Measurements from ENCODE around the gene CFAP68.
"Not testable (repeated sequence)": the region's sequence is repeated elsewhere in the genome, so short reads cannot be mapped to it uniquely, and the experiment has no call there.

Gene CFAP68

DNA sequence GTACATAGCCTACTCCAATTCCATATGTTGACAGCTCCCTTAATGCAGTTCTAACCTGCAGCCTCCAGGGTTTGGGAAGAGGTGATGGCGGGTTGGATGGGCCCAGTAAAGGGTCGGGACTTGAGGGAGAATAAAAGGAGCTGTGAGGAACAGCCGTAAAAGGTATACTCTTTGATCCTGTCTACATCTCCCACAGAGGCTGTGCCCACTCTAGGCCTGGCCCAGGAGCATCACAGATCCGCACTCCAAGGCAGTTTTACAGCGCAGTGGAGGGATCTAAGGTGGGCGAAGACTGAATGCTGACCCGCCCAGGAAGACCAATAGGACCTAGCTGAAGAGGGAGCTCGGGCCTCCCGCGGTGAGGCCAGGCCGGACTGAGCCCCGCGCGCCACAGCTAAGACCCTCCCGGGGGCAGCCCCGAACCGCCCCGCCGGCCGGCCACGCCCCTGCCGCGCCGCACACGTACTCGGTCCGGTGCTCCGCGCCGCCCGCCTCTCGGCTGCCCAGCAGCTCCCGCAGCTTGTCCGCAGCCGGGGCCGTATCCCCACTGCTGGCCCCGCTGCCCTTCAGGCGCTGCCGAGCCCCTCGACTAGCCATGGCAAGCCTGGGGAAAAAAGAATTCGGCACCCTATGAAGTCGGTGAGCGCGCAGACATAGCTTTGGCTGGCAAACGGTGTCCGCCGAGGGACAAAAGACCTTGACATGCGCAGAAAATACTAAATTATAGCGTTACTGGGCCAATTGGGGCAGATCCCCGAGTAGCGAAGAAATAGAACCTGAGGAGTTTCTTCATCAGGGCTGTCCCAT, 8.3 kb upstream of the CFAP68 start, which contains the start of gene ALG9:
TSS of gene ALG9 (minus strand) at position 696 of the 807 bp plus-strand sequence. CDS start at position 597, 99 bp downstream.
- DNase-seq, result peak; percentile 66

- no peak for DNase-seq
Observed at GRCh38 chr11:111871693-111872161, 7.6 kb upstream of the CFAP68 start.

DNA sequence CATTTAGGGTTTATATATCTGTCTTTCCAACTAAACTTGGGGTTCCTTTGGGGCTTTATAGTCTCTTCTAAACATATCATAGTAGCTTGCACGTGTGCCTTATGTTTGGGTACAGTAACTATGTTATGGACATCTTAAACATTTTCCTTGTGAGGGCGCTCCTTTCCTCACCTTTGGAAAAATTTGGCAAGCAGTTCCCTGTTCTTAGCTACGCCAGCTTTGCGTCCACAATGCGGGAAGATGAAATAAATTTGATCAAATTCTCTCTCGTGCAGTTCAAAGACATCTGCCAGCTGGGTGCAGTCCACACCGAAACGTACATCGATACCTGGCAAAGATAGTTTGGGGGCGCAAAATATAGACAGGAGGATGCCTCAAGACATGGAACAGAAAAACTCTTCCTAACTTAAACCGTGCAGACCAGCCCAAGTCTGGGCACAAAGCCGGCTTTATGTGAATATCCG, 924 bp upstream of the CFAP68 start:
- DNase-seq, result no peak

- DNase-seq, result no peak
Observed at GRCh38 chr11:111879637-111879960, 258 bp downstream of the CFAP68 start.

DNA sequence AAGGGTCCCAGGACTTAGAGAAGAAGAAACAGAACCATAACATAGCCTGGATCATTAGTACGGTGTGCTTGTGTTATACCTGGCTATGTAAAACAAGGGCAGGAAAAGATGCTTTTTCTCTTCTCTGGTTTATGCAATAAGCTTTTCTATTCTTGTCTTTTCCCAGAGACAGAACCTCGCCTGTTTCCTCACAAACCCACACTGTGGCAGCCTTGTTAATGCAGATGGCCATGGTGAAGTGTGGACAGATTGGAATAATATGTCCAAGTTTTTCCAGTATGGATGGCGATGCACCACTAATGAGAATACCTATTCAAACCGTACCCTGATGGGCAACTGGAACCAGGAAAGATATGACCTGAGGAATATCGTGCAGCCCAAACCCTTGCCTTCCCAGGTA, 2.9 kb downstream of the CFAP68 start:
- no peak for DNase-seq

DNA sequence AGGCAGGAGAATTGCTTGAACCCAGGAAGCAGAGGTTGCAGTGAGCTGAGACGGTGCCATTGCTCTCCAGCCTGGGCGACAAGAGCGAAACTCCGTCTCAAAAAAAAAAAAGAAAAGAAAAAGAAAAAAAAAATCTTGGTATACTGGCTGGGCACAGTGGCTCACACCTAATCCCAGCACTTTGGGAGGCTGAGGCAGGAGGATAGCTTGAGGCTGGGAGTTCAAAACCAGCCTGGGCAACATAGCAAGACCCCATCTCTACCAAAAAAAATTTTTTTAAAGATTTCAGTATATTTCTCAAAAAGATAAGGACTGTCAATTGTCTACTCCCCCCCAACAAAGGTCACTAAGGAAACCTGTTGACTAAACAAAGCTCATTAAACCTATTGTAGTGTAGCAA, 5.7 kb downstream of the CFAP68 start:
- not testable (repeated sequence) for DNase-seq

GRCh38 chr11:111886032-111886431, 6.7 kb downstream of the CFAP68 start:
- DNase-seq, result no peak

DNA sequence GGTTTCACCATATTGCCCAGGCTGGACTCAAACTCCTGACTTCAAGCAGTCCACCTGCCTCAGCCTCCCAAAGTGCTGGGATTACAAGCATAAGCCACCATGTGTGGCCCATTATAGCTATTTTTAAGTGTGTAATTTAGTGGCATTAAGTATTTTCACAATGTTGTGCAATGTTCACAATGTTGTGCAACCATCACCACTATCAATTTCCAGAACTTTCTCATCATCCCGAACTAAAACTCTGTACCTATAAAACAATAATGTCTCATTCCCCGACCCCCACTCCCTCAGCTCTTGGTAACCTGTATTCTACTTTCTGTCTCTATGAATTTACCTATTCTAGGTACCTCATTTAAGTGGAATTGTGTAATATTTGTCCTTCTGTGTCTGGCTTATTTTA, 7.5 kb downstream of the CFAP68 start:
- DNase-seq, result no peak

- no peak for DNase-seq
Observed at GRCh38 chr11:111905411-111905810, 26.1 kb downstream of the CFAP68 start.

- DNase-seq, result no peak
Observed at GRCh38 chr11:111906680-111907079, 27.3 kb downstream of the CFAP68 start.

GRCh38 chr11:111908639-111909305, 29.4 kb downstream of the CFAP68 start:
- DNase-seq, result no peak

- DNase-seq, result no peak
Observed at GRCh38 chr11:111909378-111909777, 30.0 kb downstream of the CFAP68 start.

DNA sequence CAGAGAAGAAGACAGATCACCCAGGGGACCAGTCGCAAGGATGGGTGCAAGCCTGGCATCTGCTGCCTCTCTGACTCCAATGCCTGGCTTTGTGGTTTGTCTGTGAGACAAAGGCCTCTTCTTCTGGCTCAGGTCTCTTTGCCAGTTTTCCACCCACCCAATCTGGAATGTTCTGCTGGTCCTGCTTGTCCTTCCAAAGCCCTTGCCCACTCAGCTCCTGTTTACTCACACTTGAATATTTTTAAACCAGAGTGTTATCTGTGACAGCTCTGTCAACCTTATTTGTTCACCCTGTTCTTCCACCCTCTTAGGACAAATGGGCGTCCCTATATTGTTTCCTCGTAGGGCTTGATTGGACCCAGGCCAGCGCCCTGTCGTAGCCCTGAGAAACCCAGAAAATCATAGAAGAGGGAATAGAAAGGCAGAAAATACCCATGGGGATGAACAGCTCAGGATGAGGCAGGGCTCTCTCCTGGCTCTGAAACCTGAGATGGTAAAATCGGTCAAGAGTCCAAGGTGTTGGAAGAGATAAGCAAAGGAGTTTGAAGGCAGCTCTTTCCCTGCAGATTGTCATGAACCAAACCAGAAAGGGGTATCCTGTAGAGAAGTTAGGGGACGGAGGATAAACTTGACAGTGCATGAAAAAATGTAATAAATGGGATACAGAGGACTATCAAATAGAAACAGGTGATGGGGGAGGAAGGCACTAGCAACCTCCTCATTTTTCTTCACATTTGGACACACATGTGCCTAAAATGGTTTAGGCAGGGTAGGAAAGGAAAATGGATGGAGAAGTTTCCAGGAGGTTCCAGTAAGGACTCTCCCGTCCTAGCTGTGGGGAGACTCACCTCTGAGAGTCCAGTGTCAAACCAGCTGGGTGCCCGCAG, 31.6 kb downstream of the CFAP68 start:
- no peak for DNase-seq

DNA sequence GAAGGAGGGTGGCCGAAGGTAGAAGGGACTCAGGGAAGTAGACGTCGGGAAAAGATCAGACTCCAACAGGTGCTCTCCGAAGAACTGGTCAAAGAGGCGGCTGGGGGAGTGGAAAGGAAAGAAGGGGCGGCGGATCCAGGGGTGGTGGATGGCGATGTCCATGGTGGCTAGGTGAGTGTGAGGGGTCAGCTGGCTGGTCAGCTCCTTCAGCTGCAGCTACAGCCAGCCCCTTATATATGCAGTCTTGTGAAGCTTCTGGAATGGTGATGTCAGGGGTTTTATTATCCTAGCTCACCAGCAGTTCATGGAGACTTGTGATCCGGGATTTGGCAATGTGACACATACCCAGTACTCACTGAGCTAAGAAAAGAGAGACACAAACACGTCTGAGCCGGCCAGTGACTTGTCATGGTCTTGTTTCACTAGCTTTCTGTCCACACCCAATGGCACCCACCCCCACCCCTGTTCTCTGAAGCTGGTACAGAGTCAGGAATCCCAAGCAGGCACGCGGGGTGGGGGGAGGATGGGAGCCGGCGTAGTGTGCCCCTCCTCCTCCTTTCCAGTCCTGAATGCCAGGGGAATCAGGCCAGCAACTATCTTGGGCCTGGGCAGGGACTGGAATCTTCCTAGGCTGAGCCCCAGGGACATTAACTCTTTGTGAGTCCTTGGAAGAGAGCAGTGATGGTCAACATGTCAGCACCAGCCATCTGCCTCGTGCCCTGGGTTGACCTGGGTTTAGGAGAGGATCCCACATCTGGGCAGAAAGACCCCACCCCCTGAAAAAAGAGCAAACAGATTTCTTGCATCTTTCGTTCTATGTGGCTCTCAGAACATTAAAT, 32.4 kb downstream of the CFAP68 start, which contains the start of gene CRYAB:
TSS of gene CRYAB (minus strand) at position 208 of the 839 bp plus-strand sequence. CDS start at position 162, 46 bp downstream.
- no peak for DNase-seq

- DNase-seq, result no peak
Observed at GRCh38 chr11:111912535-111912934, 33.2 kb downstream of the CFAP68 start, which contains the start of gene HSPB2. Gene HSPB2, plus strand, starts transcription at chr11:111912734. Its CDS starts 96 bp downstream, at chr11:111912830.

- DNase-seq, result no peak
Observed at GRCh38 chr11:111913031-111913861, 33.9 kb downstream of the CFAP68 start.

- no peak for DNase-seq
Observed at GRCh38 chr11:111913997-111914396, 34.7 kb downstream of the CFAP68 start.

GRCh38 chr11:111916768-111917167, 37.4 kb downstream of the CFAP68 start:
- DNase-seq, result no peak

DNA sequence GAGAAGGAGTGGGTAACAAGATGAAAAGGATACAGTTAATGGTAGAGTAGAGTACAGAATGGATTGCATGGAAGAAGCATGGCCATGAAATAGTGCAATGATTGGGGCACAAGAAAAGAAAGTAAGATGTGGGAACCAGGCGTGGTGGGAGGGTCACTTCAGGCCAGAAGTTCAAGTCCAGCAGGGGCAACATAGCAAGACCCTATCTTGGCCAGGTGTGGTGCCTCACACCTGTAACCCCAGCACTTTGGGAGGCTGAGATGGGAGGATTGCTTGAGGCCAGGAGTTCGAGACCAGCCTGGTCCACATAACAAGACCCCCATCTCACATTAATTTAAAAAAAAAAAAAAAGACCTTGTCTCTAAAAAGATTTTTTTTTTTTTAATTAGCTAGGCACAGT, 38.0 kb downstream of the CFAP68 start:
- DNase-seq, result no peak

DNA sequence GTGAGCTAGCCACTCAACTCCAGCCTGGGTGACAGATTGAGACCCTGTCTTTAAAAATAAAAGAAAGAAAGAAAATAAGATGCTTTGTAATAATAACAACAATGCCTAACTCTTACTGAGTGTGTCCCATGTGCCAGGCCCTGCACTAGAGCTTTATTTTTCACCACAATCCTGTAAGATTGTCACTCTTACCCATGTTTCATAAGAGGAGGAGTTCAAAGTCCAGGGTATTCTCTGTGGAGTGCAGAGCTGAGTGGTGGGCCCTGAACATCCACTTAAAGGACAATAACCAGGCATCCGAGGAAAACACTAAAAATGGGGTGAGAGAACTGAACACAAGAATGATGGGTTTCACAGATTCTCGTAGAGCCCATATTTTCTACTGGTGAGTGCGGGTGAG, 38.4 kb downstream of the CFAP68 start:
- no peak for DNase-seq
